ENCODE results near the gene ADSL. TPM values are rescaled to one million over a fixed set of nuclear protein-coding genes. Genes with fewer than 3 reads are reported as not detected.
"Not testable (repeated sequence)": the region's sequence is repeated elsewhere in the genome, so short reads cannot be mapped to it uniquely, and the experiment has no call there.

Gene ADSL
- total RNA-seq, 1 donor from 2014 or later = 48.5 TPM

DNA sequence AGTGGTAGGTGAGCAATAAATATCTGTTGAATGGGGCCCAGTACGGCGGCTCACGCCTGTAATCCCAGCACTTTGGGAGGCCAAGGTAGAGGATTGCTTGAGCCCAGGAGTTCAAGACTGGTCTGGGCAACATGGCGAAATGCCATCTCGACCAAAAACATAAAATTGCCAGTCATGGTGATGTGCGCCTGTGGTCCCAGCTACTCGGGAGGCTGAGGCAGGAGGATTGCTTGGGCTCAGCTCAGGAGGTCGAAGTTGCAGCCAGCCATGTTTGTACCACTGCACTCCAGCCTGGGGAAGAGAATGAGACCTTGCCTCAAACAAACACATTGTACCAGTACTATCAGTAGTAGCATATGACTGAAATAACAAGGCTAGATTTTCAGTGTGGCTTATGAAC lies 28.3 kb downstream of the ADSL start:
- H3K9me3 ChIP-seq (replicated peaks) = no peaks in the 10 kb centered on the region
- no peak overlapping the region for H3K27ac ChIP-seq (replicated peaks)
- H3K27me3 ChIP-seq (ENCODE audit: low read depth) = no peaks in the 10 kb centered on the region
- H3K4me1 ChIP-seq = peaks cover 33% of the 10 kb centered on the region
- no peak overlapping the region for H3K4me3 ChIP-seq
- no peak for DNase-seq
- TF ChIP-seq, protein P1, sequence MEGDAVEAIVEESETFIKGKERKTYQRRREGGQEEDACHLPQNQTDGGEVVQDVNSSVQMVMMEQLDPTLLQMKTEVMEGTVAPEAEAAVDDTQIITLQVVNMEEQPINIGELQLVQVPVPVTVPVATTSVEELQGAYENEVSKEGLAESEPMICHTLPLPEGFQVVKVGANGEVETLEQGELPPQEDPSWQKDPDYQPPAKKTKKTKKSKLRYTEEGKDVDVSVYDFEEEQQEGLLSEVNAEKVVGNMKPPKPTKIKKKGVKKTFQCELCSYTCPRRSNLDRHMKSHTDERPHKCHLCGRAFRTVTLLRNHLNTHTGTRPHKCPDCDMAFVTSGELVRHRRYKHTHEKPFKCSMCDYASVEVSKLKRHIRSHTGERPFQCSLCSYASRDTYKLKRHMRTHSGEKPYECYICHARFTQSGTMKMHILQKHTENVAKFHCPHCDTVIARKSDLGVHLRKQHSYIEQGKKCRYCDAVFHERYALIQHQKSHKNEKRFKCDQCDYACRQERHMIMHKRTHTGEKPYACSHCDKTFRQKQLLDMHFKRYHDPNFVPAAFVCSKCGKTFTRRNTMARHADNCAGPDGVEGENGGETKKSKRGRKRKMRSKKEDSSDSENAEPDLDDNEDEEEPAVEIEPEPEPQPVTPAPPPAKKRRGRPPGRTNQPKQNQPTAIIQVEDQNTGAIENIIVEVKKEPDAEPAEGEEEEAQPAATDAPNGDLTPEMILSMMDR (IDR thresholded peaks at IDR 0.05; ENCODE audit: borderline replicate concordance) = no peak
- intact Hi-C loops (cut with micrococcal nuclease) = no loop called here
- H3K36me3 ChIP-seq = peaks cover 5% of the 10 kb centered on the region

- H3K4me3 ChIP-seq = no peak overlapping the region
- H3K4me1 ChIP-seq = peaks cover 20% of the 10 kb centered on the region
- no peak for DNase-seq
- intact Hi-C loops (cut with micrococcal nuclease) = no loop called here
- TF ChIP-seq, protein P1 (IDR thresholded peaks at IDR 0.05; ENCODE audit: borderline replicate concordance) = no peak
- H3K27me3 ChIP-seq (ENCODE audit: low read depth) = no peaks in the 10 kb centered on the region
- peaks cover 5% of the 10 kb centered on the region for H3K36me3 ChIP-seq
- no peak overlapping the region for H3K27ac ChIP-seq (replicated peaks)
- no peaks in the 10 kb centered on the region for H3K9me3 ChIP-seq (replicated peaks)
These were observed 29.8 kb downstream of the ADSL start for GRCh38 chr22:40376149-40376548.

- H3K4me3 ChIP-seq = no peak overlapping the region
- TF ChIP-seq, protein P1 (IDR thresholded peaks at IDR 0.05; ENCODE audit: borderline replicate concordance) = no peak
- intact Hi-C loops (cut with micrococcal nuclease) = no loop called here
- DNase-seq = no peak
- no peaks in the 10 kb centered on the region for H3K9me3 ChIP-seq (replicated peaks)
- H3K27ac ChIP-seq (replicated peaks) = no peak overlapping the region
- peaks cover 4% of the 10 kb centered on the region for H3K4me1 ChIP-seq
- peaks cover 5% of the 10 kb centered on the region for H3K36me3 ChIP-seq
- H3K27me3 ChIP-seq (ENCODE audit: low read depth) = no peaks in the 10 kb centered on the region
These were observed 31.6 kb downstream of the ADSL start for GRCh38 chr22:40377931-40378330.

GRCh38 chr22:40378448-40378847 lies 32.1 kb downstream of the ADSL start:
- H3K27ac ChIP-seq (replicated peaks); H3K27me3 ChIP-seq (ENCODE audit: low read depth); intact Hi-C loops (cut with micrococcal nuclease): not testable (repeated sequence)

GRCh38 chr22:40381461-40381860 lies 35.2 kb downstream of the ADSL start:
- Histone ChIP-seq H3K36me3 (no peaks in the 10 kb centered on the region), H3K4me3 (no peak overlapping the region), H3K9me3 (replicated peaks) (no peaks in the 10 kb centered on the region), H3K27ac (replicated peaks) (no peak overlapping the region), H3K4me1 (peaks cover 22% of the 10 kb centered on the region), H3K27me3 (ENCODE audit: low read depth) (no peaks in the 10 kb centered on the region)
- no peak for DNase-seq
- TF ChIP-seq, protein P1 (IDR thresholded peaks at IDR 0.05; ENCODE audit: borderline replicate concordance) = no peak
- intact Hi-C loops (cut with micrococcal nuclease) = no loop called here

More at GRCh38 chr22:40378448-40378847, 32.1 kb downstream of the ADSL start:
- not testable (repeated sequence) for H3K4me3 ChIP-seq; H3K9me3 ChIP-seq (replicated peaks); H3K36me3 ChIP-seq; DNase-seq; H3K4me1 ChIP-seq

- H3K4me1 ChIP-seq = peaks cover 26% of the 10 kb centered on the region
- intact Hi-C loops (cut with micrococcal nuclease) = no loop called here
- H3K36me3 ChIP-seq = no peaks in the 10 kb centered on the region
- no peak for DNase-seq
- TF ChIP-seq, protein P1 (IDR thresholded peaks at IDR 0.05; ENCODE audit: borderline replicate concordance) = no peak
- no peaks in the 10 kb centered on the region for H3K9me3 ChIP-seq (replicated peaks)
- H3K27ac ChIP-seq (replicated peaks) = no peak overlapping the region
- H3K27me3 ChIP-seq (ENCODE audit: low read depth) = no peaks in the 10 kb centered on the region
- H3K4me3 ChIP-seq = no peak overlapping the region
These were observed 37.6 kb downstream of the ADSL start for GRCh38 chr22:40383905-40384304.

All from left ventricle myocardium inferior (tissue), 1 donor.